HepG2 (cell line): ENCODE results near the gene PITRM1. TPM values are rescaled to one million over a fixed set of nuclear protein-coding genes. Genes with fewer than 3 reads are reported as not detected.
A peak's percentile ranks its signal among the peaks of the same experiment; 100 is the strongest.

ENCODE experiments used
- ATAC-seq: fragments of 200-7000 bp; cut with Tn5 transposase; 3 replicates; pipeline ENCODE4 v1.9.1; 2020; ENCODE audit warnings: mild to moderate bottlenecking, moderate library complexity
- BruUV-seq: library from RNA; stranded (reverse); fragments of 400-500 nt; replicated peaks from 2 replicates; lab custom pipeline; 2021; lab: Mats Ljungman, UMichigan
- CTCF ChIA-PET: fragments of 300-600 bp; formaldehyde crosslinking; extraction: SDS; loops from one replicate; lab custom pipeline; 2021; ENCODE audit warnings: low total read pairs, inconsistent platforms, low intra/inter-chr PET ratio; lab: Yijun Ruan, JAX
- POLR2A ChIA-PET: fragments of 350-600 bp; sonication (Branson Sonifier 250); formaldehyde crosslinking; loops from one replicate; lab custom pipeline; 2020; ENCODE audit warnings: antibody characterized with exemption, inconsistent platforms; lab: Yijun Ruan, JAX
- DNase-seq: peaks from one replicate; pipeline ENCODE4 v3.0.0-alpha.2; 2015; ENCODE audit warnings: low spot score
- FAIRE-seq: peaks from 3 replicates; lab custom pipeline; 2011; peaks lifted over from hg19 to GRCh38; lab: Jason Lieb, UNC
- H2AFZ ChIP-seq: one replicate; pipeline ENCODE4 v1.6.1; 2011; ENCODE audit warnings: low read length, inconsistent platforms
- H3K27ac ChIP-seq: fragments of 300-600 bp; 3 replicates; pipeline ENCODE4 v1.8.0; 2011; ENCODE audit warnings: mixed run types, mild to moderate bottlenecking, mixed read lengths, low read length, inconsistent platforms; ENCODE audit not compliant: insufficient read depth; ENCODE audit errors: extremely low read length
- H3K27me3 ChIP-seq, 2 experiments: fragments of 200-600 bp in 1 of 2; 2 replicates in 1 of 2; 3 replicates in 1 of 2; pipeline versions ENCODE4 v1.6.0 to v1.8.0; 2011; ENCODE audit warnings: low read length in 2 of 2, mild to moderate bottlenecking in 2 of 2, moderate library complexity in 2 of 2, inconsistent platforms in 1 of 2; ENCODE audit not compliant: insufficient read depth in 2 of 2, control insufficient read depth in 1 of 2
- H3K36me3 ChIP-seq, 2 experiments: fragments of 200-600 bp in 1 of 2; replicated peaks in 1 of 2; 2 replicates in 1 of 2; 3 replicates in 1 of 2; pipeline versions ENCODE4 v1.5.1 to v1.8.0; 2011; ENCODE audit warnings: low read length in 2 of 2, inconsistent platforms in 1 of 2; ENCODE audit not compliant: insufficient read depth in 2 of 2, control insufficient read depth in 1 of 2
- H3K4me1 ChIP-seq: 2 replicates; pipeline ENCODE4 v1.5.1; 2012; ENCODE audit warnings: low read length, inconsistent platforms; ENCODE audit not compliant: insufficient read depth
- H3K4me2 ChIP-seq: 2 replicates; pipeline ENCODE4 v1.6.0; 2011; ENCODE audit warnings: low read depth, low read length, inconsistent platforms
- H3K4me3 ChIP-seq, 3 experiments: fragments of 200-600 bp in 1 of 3; sonication (generic), shearing (Covaris generic) in 1 of 3; replicated peaks in 1 of 3; 2 replicates each; pipeline ENCODE4 v1.5.1; 2011 to 2016; ENCODE audit warnings: low read length in 3 of 3, inconsistent platforms in 2 of 3, low read depth in 2 of 3, mild to moderate bottlenecking in 2 of 3, control low read depth in 1 of 3, mixed read lengths in 1 of 3; ENCODE audit not compliant: insufficient read depth in 1 of 3
- H3K79me2 ChIP-seq: one replicate; pipeline ENCODE4 v1.6.1; 2011; ENCODE audit warnings: low read length, inconsistent platforms; ENCODE audit not compliant: insufficient read depth
- H3K9ac ChIP-seq: 2 replicates; pipeline ENCODE4 v1.6.0; 2011; ENCODE audit warnings: mild to moderate bottlenecking, low read depth, low read length, inconsistent platforms; ENCODE audit not compliant: insufficient read depth
- H3K9me3 ChIP-seq: 2 replicates; pipeline ENCODE4 v1.5.1; 2012; ENCODE audit warnings: mild to moderate bottlenecking, low read length
- H4K20me1 ChIP-seq: 2 replicates; pipeline ENCODE4 v1.6.0; 2011; ENCODE audit warnings: inconsistent platforms, mild to moderate bottlenecking, low read length, moderate library complexity; ENCODE audit not compliant: insufficient read depth
- ARNT ChIP-seq: fragments of 450-650 bp; IDR thresholded peaks from 2 replicates; pipeline ENCODE4 v1.6.1; 2017
- KDM1A ChIP-seq: IDR thresholded peaks from 2 replicates; pipeline ENCODE4 v1.6.1; 2016; ENCODE audit warnings: missing compliant biosample characterization
- RARA ChIP-seq: IDR thresholded peaks from 2 replicates; pipeline ENCODE4 v1.6.1; 2016; ENCODE audit warnings: missing genetic modification reagents, missing compliant biosample characterization
- SP5 ChIP-seq: IDR thresholded peaks from 2 replicates; pipeline ENCODE4 v1.6.1; 2016; ENCODE audit warnings: low read depth, borderline replicate concordance
- YY1 ChIP-seq: IDR thresholded peaks from 2 replicates; pipeline ENCODE4 v1.6.1; 2011; ENCODE audit warnings: low read length, low read depth, moderate library complexity, mild to moderate bottlenecking; ENCODE audit not compliant: insufficient read depth, insufficient replicate concordance
- ZBTB7A ChIP-seq: sonication (generic); formaldehyde crosslinking; IDR thresholded peaks from 2 replicates; pipeline ENCODE4 v1.8.0; 2022; ENCODE audit warnings: mild to moderate bottlenecking, missing genetic modification reagents
- WGBS: methylation state at CpG from one replicate; pipeline ENCODE4 v1.1.6; 2017; ENCODE audit warnings: low lambda C conversion rate; 5-methylcytosine and 5-hydroxymethylcytosine counted together
- in situ Hi-C: cut with HindIII; loops from 2 replicates; pipeline ENCODE4 v1.10.0; 2017; ENCODE audit warnings: low pct_unique_long_range_greater_than_20kb; ENCODE audit not compliant: extremely low pct_ligation_motif_present
- intact Hi-C: fragments of 100-400 bp; cut with micrococcal nuclease; formaldehyde crosslinking; loops from one replicate; pipeline ENCODE4 v1.10.0; 2022; ENCODE audit not compliant: unreplicated experiment
- polyA plus RNA-seq, 8 experiments: library from polyadenylated mRNA; depleted of rRNA in 3 of 8; stranded (reverse) in 7 of 8; unstranded in 1 of 8; fragments of >200 nt; fragmentation: Illumina TruSeq in 4 of 8; extraction: Trizol in 4 of 8; gene quantifications; 2 replicates each; pipeline versions ENCODE4 v1.2.1 to v1.2.3, GENCODE V29; 2011 to 2016; ENCODE audit warnings: low read depth in 4 of 8, missing spikeins in 1 of 8, mixed read lengths in 1 of 8; ENCODE audit not compliant: insufficient read depth in 1 of 8
- total RNA-seq, 5 experiments: library from RNA; depleted of rRNA; stranded (reverse); fragments of >200 nt; fragmentation: Illumina TruSeq; extraction: Trizol; gene quantifications; 2 replicates each; pipeline ENCODE4 v1.2.3, GENCODE V29; 2016; ENCODE audit warnings: low read depth in 1 of 5
- TF ChIP-seq, protein P1 (sequence below): sonication (generic); formaldehyde crosslinking; IDR thresholded peaks from 2 replicates; pipeline ENCODE4 v1.8.0; 2023; ENCODE audit warnings: mild to moderate bottlenecking, missing genetic modification reagents
- TF ChIP-seq, protein P2 (sequence below), 2 experiments: sonication (generic) in 1 of 2; formaldehyde crosslinking in 1 of 2; IDR thresholded peaks; 2 replicates each; pipeline versions ENCODE4 v1.4.0 to v1.6.1; 2016 to 2020; ENCODE audit warnings: borderline replicate concordance in 1 of 2, low read depth in 1 of 2, mild to moderate bottlenecking in 1 of 2, missing genetic modification reagents in 1 of 2

PITRM1 gene
- total and polyA plus RNA-seq, 2 of the 13 experiments (the other 11 are each of a cell fraction or from before 2014, with no cell fraction given): 16.4 to 29.0 TPM

DNA sequence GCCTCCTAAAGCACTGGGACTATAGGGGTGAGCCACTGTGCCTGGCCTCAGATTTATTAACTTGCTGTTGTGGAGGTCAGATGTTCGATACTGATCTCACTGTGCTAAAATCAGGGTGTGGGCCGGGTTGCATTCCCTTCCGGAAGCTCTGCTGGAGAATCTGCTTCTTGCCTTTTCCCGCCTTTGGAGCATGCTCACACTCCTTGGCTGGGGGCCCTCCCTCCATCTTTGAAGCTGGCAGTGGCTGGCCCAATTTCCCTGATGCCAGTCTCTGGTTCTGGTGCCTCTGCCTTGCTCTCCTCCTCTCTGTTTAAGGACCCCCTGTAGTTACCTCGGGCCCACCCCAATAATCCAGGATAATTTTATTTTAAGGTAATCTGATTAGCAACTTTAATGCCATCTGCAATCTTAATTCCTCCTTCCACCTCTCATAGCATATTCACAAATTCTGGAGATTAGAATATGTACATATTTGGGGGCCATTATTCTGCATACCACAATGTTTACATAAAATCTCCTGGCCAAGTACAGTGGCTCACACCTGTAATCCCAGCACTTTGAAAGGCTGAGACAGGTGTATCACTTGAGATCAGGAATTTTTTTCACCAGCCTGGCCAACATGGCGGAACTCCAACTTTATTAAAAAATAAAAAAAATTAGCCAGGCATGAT, 7.9 kb upstream of the PITRM1 start:
- no TSS peak for BruUV-seq
- in situ Hi-C loops: no loop called here
- FAIRE-seq: no peak
- H3K4me2 ChIP-seq: no peak overlapping the region
- H3K27ac ChIP-seq: no peak overlapping the region
- ChIA-PET POLR2A (no interaction called here), CTCF (no interaction called here)
- H3K79me2 ChIP-seq: no peaks in the 10 kb centered on the region
- no peaks in the 10 kb centered on the region for H3K9me3 ChIP-seq
- TF ChIP-seq RARA (CRISPR knock-in tag) (no peak), YY1 (peak; percentile 77), SP5 (CRISPR knock-in tag) (no peak), ARNT (no peak), KDM1A (no peak), ZBTB7A (no peak)
- TF ChIP-seq, protein P1, sequence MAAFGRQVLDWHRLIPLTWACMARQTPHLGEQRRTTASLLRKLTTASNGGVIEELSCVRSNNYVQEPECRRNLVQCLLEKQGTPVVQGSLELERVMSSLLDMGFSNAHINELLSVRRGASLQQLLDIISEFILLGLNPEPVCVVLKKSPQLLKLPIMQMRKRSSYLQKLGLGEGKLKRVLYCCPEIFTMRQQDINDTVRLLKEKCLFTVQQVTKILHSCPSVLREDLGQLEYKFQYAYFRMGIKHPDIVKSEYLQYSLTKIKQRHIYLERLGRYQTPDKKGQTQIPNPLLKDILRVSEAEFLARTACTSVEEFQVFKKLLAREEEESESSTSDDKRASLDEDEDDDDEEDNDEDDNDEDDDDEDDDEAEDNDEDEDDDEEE (CRISPR knock-in tag): no peak
- TF ChIP-seq, protein P2, sequence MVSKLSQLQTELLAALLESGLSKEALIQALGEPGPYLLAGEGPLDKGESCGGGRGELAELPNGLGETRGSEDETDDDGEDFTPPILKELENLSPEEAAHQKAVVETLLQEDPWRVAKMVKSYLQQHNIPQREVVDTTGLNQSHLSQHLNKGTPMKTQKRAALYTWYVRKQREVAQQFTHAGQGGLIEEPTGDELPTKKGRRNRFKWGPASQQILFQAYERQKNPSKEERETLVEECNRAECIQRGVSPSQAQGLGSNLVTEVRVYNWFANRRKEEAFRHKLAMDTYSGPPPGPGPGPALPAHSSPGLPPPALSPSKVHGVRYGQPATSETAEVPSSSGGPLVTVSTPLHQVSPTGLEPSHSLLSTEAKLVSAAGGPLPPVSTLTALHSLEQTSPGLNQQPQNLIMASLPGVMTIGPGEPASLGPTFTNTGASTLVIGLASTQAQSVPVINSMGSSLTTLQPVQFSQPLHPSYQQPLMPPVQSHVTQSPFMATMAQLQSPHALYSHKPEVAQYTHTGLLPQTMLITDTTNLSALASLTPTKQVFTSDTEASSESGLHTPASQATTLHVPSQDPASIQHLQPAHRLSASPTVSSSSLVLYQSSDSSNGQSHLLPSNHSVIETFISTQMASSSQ (IDR thresholded peaks at IDR 0.05; ENCODE audit: low read depth): no peak
- TF ChIP-seq, protein P2 (CRISPR knock-in tag; IDR thresholded peaks at IDR 0.05; ENCODE audit: borderline replicate concordance): no peak
- H2AFZ ChIP-seq: no peak overlapping the region
- H3K36me3 ChIP-seq: no peaks in the 10 kb centered on the region
- H4K20me1 ChIP-seq: no peaks in the 10 kb centered on the region
- no peak for ATAC-seq
- H3K27me3 ChIP-seq: peaks cover under 1 to 21% of the 10 kb centered on the region in 2 experiments; a peak in 3 of 5 replicates
- H3K9ac ChIP-seq: no peak overlapping the region
- H3K4me1 ChIP-seq: no peaks in the 10 kb centered on the region
- DNase-seq: no peak
- intact Hi-C loops: no loop called here
- H3K4me3 ChIP-seq: no peak overlapping the region
- 17% methylated on average over 4 of the region's 6 CpGs for WGBS
